ENCODE data around the gene CBLIF. TPM values are rescaled to one million over a fixed set of nuclear protein-coding genes. Genes with fewer than 3 reads are reported as not detected.
"Not testable (repeated sequence)": the region's sequence is repeated elsewhere in the genome, so short reads cannot be mapped to it uniquely, and the experiment has no call there.

Gene CBLIF
- total RNA-seq, 1 experiment from 2014 or later: not detected

GRCh38 chr11:59785818-59786217, 59.5 kb downstream of the CBLIF start:
- Histone ChIP-seq H3K4me1 (peaks cover 20% of the 10 kb centered on the region), H3K27me3 (replicated peaks; ENCODE audit: control insufficient read depth, insufficient read depth, low read length) (no peaks in the 10 kb centered on the region), H3K9me3 (no peaks in the 10 kb centered on the region), H3K36me3 (ENCODE audit: control insufficient read depth, insufficient read depth, low read length) (peaks cover 11% of the 10 kb centered on the region), H3K4me3 (ENCODE audit: low read depth, low read length) (no peak overlapping the region)
- Mint-ChIP-seq H3K27me3 (ENCODE audit: insufficient read depth, unreplicated experiment) (no peaks in the 10 kb centered on the region), H3K9me3 (ENCODE audit: unreplicated experiment) (no peaks in the 10 kb centered on the region), H3K4me3 (ENCODE audit: unreplicated experiment) (no peak overlapping the region), H3K4me1 (ENCODE audit: low read depth, unreplicated experiment) (peaks cover 34% of the 10 kb centered on the region), H3K27ac (ENCODE audit: unreplicated experiment) (peak overlapping the region; percentile 39), H3K36me3 (ENCODE audit: insufficient read depth, unreplicated experiment) (peaks cover 92% of the 10 kb centered on the region)
- no peak for DNase-seq
- intact Hi-C loops (cut with micrococcal nuclease; ENCODE audit: unreplicated experiment): no loop called here
- CTCF ChIA-PET: no interaction called here
- BruUV-seq (replicated peaks): no TSS peak
- TF ChIP-seq CTCF (IDR thresholded peaks at IDR 0.05; ENCODE audit: insufficient read depth in 1 of 2, low read depth in 1 of 2, low read length in 1 of 2, severe bottlenecking in 1 of 2, unreplicated experiment in 1 of 2): no peak
- POLR2A ChIA-PET: interaction anchor here (0.6 kb wide), 1 partner anchor 121 kb away, joined by 6 read pairs; no protein-coding TSS in a partner anchor

GRCh38 chr11:59784441-59784840, 60.9 kb downstream of the CBLIF start:
- H3K9me3 Mint-ChIP-seq (ENCODE audit: unreplicated experiment); H3K27me3 Mint-ChIP-seq (ENCODE audit: insufficient read depth, unreplicated experiment); CTCF ChIA-PET; POLR2A ChIA-PET; intact Hi-C loops (cut with micrococcal nuclease; ENCODE audit: unreplicated experiment); BruUV-seq (replicated peaks); H3K27me3 ChIP-seq (replicated peaks; ENCODE audit: control insufficient read depth, insufficient read depth, low read length); H3K4me3 Mint-ChIP-seq (ENCODE audit: unreplicated experiment); H3K4me3 ChIP-seq (ENCODE audit: low read depth, low read length); DNase-seq; H3K9me3 ChIP-seq: not testable (repeated sequence)
- H3K4me1 Mint-ChIP-seq (ENCODE audit: low read depth, unreplicated experiment): peaks cover 46% of the 10 kb centered on the region
- H3K4me1 ChIP-seq: peaks cover 20% of the 10 kb centered on the region
- H3K36me3 ChIP-seq (ENCODE audit: control insufficient read depth, insufficient read depth, low read length): peaks cover 11% of the 10 kb centered on the region
- peak overlapping the region; percentile 45 for H3K27ac Mint-ChIP-seq (ENCODE audit: unreplicated experiment)
- peaks cover 92% of the 10 kb centered on the region for H3K36me3 Mint-ChIP-seq (ENCODE audit: insufficient read depth, unreplicated experiment)

GRCh38 chr11:59783632-59784090, 61.6 kb downstream of the CBLIF start:
- Histone ChIP-seq H3K4me1 (peaks cover 28% of the 10 kb centered on the region), H3K27me3 (replicated peaks; ENCODE audit: control insufficient read depth, insufficient read depth, low read length) (no peaks in the 10 kb centered on the region), H3K4me3 (ENCODE audit: low read depth, low read length) (no peak overlapping the region), H3K36me3 (ENCODE audit: control insufficient read depth, insufficient read depth, low read length) (peaks cover 11% of the 10 kb centered on the region), H3K9me3 (no peaks in the 10 kb centered on the region)
- DNase-seq: no peak
- POLR2A ChIA-PET: no interaction called here
- Mint-ChIP-seq H3K27ac (ENCODE audit: unreplicated experiment) (no peak overlapping the region), H3K27me3 (ENCODE audit: insufficient read depth, unreplicated experiment) (no peaks in the 10 kb centered on the region), H3K4me1 (ENCODE audit: low read depth, unreplicated experiment) (peaks cover 48% of the 10 kb centered on the region), H3K9me3 (ENCODE audit: unreplicated experiment) (no peaks in the 10 kb centered on the region), H3K4me3 (ENCODE audit: unreplicated experiment) (no peak overlapping the region), H3K36me3 (ENCODE audit: insufficient read depth, unreplicated experiment) (peaks cover 92% of the 10 kb centered on the region)
- TF ChIP-seq CTCF (IDR thresholded peaks at IDR 0.05; ENCODE audit: insufficient read depth in 1 of 2, low read depth in 1 of 2, low read length in 1 of 2, severe bottlenecking in 1 of 2, unreplicated experiment in 1 of 2): no peak
- CTCF ChIA-PET: interaction anchor here (1.3 kb wide), 1 partner anchor 28 kb away, joined by 5 read pairs; the partner anchor contains the start of gene STX3
- intact Hi-C loops (cut with micrococcal nuclease; ENCODE audit: unreplicated experiment): no loop called here
- no TSS peak for BruUV-seq (replicated peaks)

- BruUV-seq (replicated peaks): no TSS peak
- peaks cover 92% of the 10 kb centered on the region for H3K36me3 Mint-ChIP-seq (ENCODE audit: insufficient read depth, unreplicated experiment)
- intact Hi-C loops (cut with micrococcal nuclease; ENCODE audit: unreplicated experiment): no loop called here
- ChIA-PET CTCF (no interaction called here), POLR2A (no interaction called here)
- H3K27ac Mint-ChIP-seq (ENCODE audit: unreplicated experiment): peak overlapping the region; percentile 42
- H3K9me3 ChIP-seq: no peaks in the 10 kb centered on the region
- peaks cover 39% of the 10 kb centered on the region for H3K4me1 ChIP-seq
- H3K9me3 Mint-ChIP-seq (ENCODE audit: unreplicated experiment): no peaks in the 10 kb centered on the region
- TF ChIP-seq CTCF (IDR thresholded peaks at IDR 0.05; ENCODE audit: insufficient read depth in 1 of 2, low read depth in 1 of 2, low read length in 1 of 2, severe bottlenecking in 1 of 2, unreplicated experiment in 1 of 2): no peak
- no peaks in the 10 kb centered on the region for H3K27me3 Mint-ChIP-seq (ENCODE audit: insufficient read depth, unreplicated experiment)
- DNase-seq: no peak
- peaks cover 6% of the 10 kb centered on the region for H3K36me3 ChIP-seq (ENCODE audit: control insufficient read depth, insufficient read depth, low read length)
- H3K27me3 ChIP-seq (replicated peaks; ENCODE audit: control insufficient read depth, insufficient read depth, low read length): no peaks in the 10 kb centered on the region
- no peak overlapping the region for H3K4me3 Mint-ChIP-seq (ENCODE audit: unreplicated experiment)
- peaks cover 52% of the 10 kb centered on the region for H3K4me1 Mint-ChIP-seq (ENCODE audit: low read depth, unreplicated experiment)
- no peak overlapping the region for H3K4me3 ChIP-seq (ENCODE audit: low read depth, low read length)
Measured at GRCh38 chr11:59782080-59782479, 63.2 kb downstream of the CBLIF start.

Data from Caco-2 (cell line).